GM18502 (cell line): ENCODE results near the gene KCNN3.

Experiments
- ATAC-seq: cut with Tn5 transposase; IDR thresholded peaks from one replicate; pipeline ENCODE4 v1.9.1; 2021; ENCODE audit warnings: mild to moderate bottlenecking; ENCODE audit not compliant: unreplicated experiment, poor library complexity

Gene KCNN3

GRCh38 chr1:154822233-154822632 lies 47.8 kb downstream of the KCNN3 start:
- no peak for ATAC-seq

- no peak for ATAC-seq
These were observed 49.0 kb downstream of the KCNN3 start for GRCh38 chr1:154821083-154821482.

- no peak for ATAC-seq
These were observed 49.4 kb downstream of the KCNN3 start for GRCh38 chr1:154820646-154821045.

GRCh38 chr1:154819628-154820590 lies 50.2 kb downstream of the KCNN3 start:
- no peak for ATAC-seq

DNA sequence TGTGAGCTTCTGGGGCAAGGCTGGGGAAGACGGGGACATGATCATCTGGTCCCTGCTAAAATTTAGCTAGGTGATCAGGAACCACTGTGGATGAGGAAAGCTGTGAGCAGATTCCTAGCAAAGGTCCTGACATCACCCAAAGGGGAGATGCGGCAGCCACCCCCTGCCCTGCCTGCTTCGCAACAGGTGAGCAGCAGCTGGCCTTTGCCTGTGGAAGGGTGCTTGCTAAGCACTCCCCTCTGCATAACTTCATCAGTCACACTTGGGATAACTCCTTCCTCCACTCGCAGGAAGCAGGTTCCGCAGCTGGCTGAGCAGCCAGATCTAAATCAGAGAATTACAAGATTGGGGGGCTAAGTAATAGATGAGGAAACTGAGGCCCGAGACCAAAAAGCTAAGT lies 51.2 kb downstream of the KCNN3 start:
- no peak for ATAC-seq

DNA sequence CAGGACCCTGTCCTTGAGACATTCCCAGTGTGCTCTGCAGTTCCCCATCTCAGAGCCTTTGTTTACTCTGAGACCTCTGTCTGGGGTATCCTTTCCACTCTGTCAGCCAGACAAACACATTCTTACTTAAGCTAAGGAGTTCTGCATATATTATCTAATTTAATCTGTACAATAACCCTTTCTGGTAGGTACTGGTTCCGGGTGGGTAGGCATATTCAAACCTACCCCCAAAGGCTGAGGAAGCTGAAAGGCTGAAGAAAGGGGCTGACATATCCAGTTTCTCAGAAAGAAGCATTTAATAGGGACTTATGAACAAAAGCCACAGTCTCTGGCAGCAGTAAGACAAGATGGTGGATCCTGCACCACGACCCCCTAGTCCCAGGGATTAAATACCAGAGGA lies 53.1 kb downstream of the KCNN3 start:
- ATAC-seq, result no peak

DNA sequence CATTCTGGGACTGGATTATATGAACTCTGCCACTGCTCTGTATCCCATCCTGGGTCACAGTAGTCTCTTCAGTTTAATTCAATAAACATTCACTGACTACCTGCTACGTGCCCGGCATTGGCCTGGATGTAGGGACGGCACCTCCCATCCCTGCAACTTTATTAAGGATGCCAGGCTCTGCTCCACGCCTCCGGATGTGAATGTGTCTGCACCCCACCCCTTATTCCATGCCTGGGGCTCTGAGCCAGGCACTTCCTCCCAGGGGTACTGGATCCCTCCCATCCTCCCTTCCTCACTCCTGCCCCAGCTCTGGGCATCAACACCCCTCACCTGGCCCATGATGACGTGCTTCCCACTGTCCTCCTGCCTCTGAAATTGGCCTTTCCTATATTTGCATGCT lies 53.7 kb downstream of the KCNN3 start:
- ATAC-seq, result no peak

DNA sequence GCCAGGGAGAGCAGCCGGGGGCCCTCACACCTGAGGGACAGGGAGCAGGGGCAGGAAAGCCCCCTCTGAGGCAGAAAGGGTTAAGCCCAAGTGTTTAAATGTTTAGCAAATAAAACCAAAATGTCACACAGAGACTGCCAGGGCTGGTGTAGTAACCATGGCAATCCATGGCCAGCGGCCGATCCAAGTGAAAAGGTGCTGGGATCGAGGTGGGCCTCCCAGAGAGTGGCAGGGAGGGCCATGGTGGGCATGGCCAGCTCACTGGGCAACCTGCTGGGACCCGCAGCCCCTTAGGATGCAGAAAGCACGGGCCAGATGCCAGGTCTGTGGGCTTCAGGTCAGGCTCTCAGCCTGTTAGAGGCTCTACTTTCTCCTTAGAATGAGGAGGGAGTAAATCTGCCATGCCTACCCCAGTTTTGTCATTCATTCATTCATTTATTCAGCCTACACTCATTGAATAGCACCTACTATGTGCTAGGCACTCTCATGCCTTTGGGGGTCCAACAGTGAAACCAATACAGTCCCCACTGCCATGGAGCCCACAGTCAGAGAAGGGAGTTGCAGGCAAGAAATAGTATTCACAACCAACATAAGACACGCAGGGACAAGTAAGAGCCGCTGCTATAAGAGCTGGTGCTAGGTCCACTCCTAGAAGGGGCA lies 56.1 kb downstream of the KCNN3 start:
- ATAC-seq, result no peak

DNA sequence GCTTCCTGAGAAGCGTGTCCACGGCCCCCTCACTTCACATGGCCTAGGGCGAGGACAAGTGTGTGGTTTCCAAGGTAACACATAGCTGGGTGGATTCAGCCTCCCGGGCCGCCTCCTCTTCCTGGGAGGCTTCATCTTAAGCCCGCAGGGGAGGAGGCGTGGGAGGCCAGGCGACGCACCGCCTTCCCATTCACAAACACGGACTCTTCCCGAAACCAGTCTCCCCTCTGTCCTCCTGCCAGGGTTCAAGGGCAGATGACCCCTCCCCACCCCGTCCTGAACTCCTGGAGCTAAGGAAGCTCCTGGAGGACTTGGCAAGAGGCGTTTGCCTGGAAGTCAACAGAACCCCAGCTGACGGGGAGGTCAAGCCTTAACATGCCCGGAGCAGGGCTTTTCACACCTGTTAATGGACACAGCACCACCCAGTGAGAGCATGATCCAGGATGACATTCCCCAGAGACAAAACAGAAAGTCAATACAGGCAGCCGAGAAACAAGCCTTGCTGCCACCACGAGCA lies 56.7 kb downstream of the KCNN3 start:
- ATAC-seq, result no peak

GRCh38 chr1:154812877-154813276 lies 57.2 kb downstream of the KCNN3 start:
- no peak for ATAC-seq

GRCh38 chr1:154810571-154810970 lies 59.5 kb downstream of the KCNN3 start:
- ATAC-seq, result no peak

GRCh38 chr1:154809436-154810413 lies 60.4 kb downstream of the KCNN3 start:
- no peak for ATAC-seq

DNA sequence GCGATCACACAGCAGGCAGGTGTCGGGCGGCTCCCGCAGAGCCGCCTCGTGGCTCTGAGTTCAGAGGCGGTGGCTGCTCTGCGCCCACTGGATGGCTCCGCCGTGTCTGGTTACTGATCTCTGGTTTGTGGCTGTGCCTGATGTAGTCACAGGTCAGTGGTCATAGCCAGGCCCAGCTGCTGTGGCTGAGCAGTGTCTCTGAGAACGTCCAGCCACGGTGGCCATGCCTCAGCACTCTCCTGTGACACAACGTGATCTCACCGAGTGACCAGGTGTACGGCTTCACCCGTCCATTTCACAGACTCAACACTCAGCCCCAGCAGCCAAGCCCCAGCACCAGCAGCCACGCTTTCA lies 61.2 kb downstream of the KCNN3 start:
- ATAC-seq, result no peak

- no peak for ATAC-seq
These were observed 61.7 kb downstream of the KCNN3 start for GRCh38 chr1:154808261-154808908.

- ATAC-seq, result peak; percentile 72
These were observed 63.0 kb downstream of the KCNN3 start for GRCh38 chr1:154807048-154807591.

DNA sequence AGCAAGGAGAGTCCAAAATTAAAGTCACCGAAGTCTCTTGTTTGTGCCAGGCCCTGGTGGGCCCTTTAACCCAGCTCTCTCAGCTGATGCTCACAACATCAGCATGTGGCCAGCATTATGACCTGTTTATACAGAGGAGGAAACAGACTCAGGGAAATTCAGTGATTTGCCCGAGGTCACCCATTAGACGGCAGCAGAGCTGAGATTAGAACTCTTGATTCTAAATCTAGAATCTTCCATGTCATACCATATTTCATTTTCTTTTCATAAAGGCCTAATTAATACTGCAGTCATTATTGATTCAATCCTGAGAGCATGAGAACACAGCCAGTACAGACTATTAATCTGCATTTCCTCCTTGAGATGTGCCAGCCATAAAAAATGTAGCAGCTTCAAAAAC lies 63.7 kb downstream of the KCNN3 start:
- ATAC-seq, result no peak

- no peak for ATAC-seq
These were observed 66.8 kb downstream of the KCNN3 start for GRCh38 chr1:154802982-154803920.

DNA sequence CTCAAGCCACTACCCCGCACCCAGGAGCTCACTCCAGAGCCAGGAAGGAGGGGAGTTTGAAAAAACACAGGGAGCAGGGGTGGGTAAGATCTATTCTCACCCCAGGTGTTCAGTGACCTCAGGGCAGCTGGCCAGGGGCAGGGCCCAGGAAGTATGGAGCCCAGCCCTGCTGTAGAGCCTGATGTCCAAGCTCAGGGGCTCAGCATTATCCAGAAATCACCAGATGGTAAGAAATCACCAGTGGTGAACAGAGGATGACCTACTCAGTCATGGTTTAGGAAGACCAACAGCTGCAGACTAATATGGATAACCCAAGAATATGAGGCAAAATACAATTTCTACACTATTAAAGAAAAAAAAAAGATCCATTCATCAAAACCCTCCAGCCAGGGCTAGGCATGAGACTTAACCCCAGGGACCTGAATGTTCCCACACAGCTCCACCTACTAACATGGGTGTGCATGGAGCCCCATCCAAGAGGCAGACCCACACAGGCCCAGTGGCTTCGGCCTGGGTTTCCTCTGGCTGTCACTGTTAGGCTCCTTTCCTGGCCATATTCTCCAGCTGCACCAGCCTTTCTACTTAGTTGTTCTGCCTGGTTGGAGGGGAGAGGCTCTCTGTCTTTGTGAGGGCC lies 67.6 kb downstream of the KCNN3 start:
- no peak for ATAC-seq
